Right cardiac atrium (tissue), 5 donors: ENCODE data around the gene TXNDC17. TPM values are rescaled to one million over a fixed set of nuclear protein-coding genes. Genes with fewer than 3 reads are reported as not detected.
A peak's percentile ranks its signal among the peaks of the same experiment; 100 is the strongest.

Experiments
- ATAC-seq, 2 donors: fragments of 200-7000 bp; cut with Tn5 transposase; one replicate each; pipeline versions ENCODE4 v1.8.0 to v1.9.1; 2020; ENCODE audit warnings: moderate library complexity in 2 of 2, mild to moderate bottlenecking in 1 of 2
- DNase-seq, 3 donors: peaks; one replicate each; pipeline ENCODE4 v3.0.0-alpha.2; 2020
- H3K27ac ChIP-seq: one replicate; pipeline ENCODE4 v1.5.1; 2013; ENCODE audit warnings: mild to moderate bottlenecking, low read length, control low read depth, moderate library complexity
- H3K27me3 ChIP-seq: one replicate; pipeline ENCODE4 v1.6.1; 2013; ENCODE audit not compliant: control insufficient read depth, insufficient read depth
- H3K4me1 ChIP-seq: one replicate; pipeline ENCODE4 v1.6.1; 2013; ENCODE audit warnings: low read length; ENCODE audit not compliant: control insufficient read depth, insufficient read depth
- H3K4me3 ChIP-seq: one replicate; pipeline ENCODE4 v1.5.1; 2013; ENCODE audit warnings: low read length, control low read depth
- H3K9me3 ChIP-seq: one replicate; pipeline ENCODE4 v1.6.1; 2013; ENCODE audit warnings: low read length; ENCODE audit not compliant: control insufficient read depth
- WGBS: extraction: QIAGEN DNeasy Blood & Tissue Kit; methylation state at CpG from one replicate; pipeline ENCODE4 v1.1.7; 2013; 5-methylcytosine and 5-hydroxymethylcytosine counted together
- intact Hi-C, 4 donors: fragments of 100-400 bp; cut with DNase I; formaldehyde crosslinking; loops; one replicate each; pipeline versions ENCODE4 v1.11.0 to v1.14.0; 2022 to 2023
- polyA plus RNA-seq: library from polyadenylated mRNA; stranded (reverse); fragments of 200-250 nt; gene quantifications from one replicate; pipeline ENCODE4 v1.2.3, GENCODE V29; 2013
- total RNA-seq, 4 donors: library from RNA; stranded (reverse); fragmentation: NEBNext Ultra II Directional; extraction: Animal tissue kit (Norgen Biotek cat#: 25700); gene quantifications; one replicate each; pipeline ENCODE4 v1.2.1, GENCODE V29; 2021
- donor health status: healthy with polysubstance abuse.
- donor health status: DM: no; HTN: yes; CAD: no.
- donor health status: DM: no; HTN: no; CAD: no.
- donor health status: DM: no; HTN: yes; CAD: no; lungs with severe emphysema.
- donor health status: DM: yes; HTN: yes; CAD: no.

Gene TXNDC17
- total and polyA plus RNA-seq, 5 donors: 40.3 to 129 (median 50.4) TPM

DNA sequence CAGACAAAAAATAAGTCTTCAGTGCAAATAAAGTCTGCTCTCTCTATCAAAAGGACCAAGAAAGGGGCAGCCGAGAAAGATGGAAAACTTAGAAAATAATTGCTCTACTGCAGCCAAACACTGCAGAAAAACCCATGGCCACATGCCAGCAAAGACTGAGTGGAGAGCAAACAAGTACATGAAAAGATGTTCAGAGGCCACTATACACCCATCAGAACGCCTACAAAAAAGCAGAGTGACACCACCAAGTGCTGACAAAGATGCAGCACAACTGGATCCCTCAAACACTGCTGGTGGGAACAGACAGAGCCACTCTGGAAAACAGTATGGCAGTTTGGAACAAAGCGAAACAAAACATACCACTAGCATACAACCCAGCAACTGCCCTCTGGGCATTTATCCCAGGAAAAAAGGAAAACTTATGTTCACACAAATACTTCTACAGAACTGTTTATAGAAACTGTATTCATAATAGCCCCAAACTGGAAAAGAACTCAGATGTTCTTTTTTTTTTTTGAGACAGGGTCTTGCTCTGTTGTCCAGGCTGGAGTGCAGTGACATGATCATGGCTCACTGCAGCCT, 37.0 kb upstream of the TXNDC17 start:
- H3K4me3 ChIP-seq: no peak overlapping the region
- H3K4me1 ChIP-seq: no peaks in the 10 kb centered on the region
- H3K27me3 ChIP-seq: no peaks in the 10 kb centered on the region
- no peak for ATAC-seq
- peak in 2 of 3 donors; percentile 20 to 66 for DNase-seq
- no peak overlapping the region for H3K27ac ChIP-seq
- no peaks in the 10 kb centered on the region for H3K9me3 ChIP-seq
- intact Hi-C loops: loop anchor here in 1 of 4 donors (2.0 kb wide), 1 partner anchor 69 kb away; no protein-coding TSS in a partner anchor
- WGBS: 62% methylated on average over 3 of the region's 3 CpGs

DNA sequence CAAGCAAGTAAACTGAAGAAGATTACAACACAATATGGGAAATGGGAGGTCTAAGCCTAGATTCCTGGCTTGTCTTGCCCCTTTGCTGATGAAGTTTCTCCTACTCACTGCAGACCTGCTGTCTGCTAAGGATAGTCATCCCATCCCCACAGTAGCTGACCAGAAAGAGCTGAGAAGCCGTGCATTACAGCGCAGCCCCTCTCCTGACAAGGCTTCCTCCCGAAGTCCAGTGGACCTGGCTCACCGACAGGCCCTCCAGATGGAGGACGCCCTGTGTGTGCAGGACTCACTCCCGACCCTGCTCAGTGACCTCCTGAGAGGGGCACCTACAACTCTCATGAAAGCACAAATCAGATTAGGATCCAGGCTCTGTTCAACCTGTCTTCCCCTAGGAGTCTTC, 35.7 kb upstream of the TXNDC17 start:
- Histone ChIP-seq H3K27ac (no peak overlapping the region), H3K9me3 (no peaks in the 10 kb centered on the region), H3K27me3 (no peaks in the 10 kb centered on the region), H3K4me3 (no peak overlapping the region), H3K4me1 (no peaks in the 10 kb centered on the region)
- ATAC-seq (no peak), DNase-seq (no peak)
- intact Hi-C loops: no loop called here
- WGBS: 94% methylated on average over 6 of the region's 6 CpGs

DNA sequence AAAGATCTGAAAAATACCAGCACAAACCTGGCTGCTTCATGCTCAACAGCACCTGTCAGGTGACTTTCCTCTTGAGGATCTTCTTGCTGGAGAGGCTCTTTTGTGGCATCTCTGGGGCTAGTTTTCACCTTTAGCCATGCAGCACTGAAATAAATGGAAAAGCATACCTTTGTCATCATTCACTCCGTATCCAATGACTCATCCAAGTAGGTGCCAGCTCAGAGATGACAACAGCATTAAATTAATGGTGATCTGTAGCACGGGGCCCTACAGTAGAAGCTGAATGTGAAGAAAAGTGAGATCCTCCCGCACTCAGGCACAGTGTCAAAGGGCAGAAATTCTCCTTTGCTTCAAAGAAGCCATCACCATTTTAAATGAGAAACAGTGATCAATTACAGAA, 32.5 kb upstream of the TXNDC17 start:
- H3K4me3 ChIP-seq: no peak overlapping the region
- H3K27me3 ChIP-seq: no peaks in the 10 kb centered on the region
- WGBS: 88% methylated on average over 3 of the region's 3 CpGs
- intact Hi-C loops: no loop called here
- no peak for DNase-seq
- no peaks in the 10 kb centered on the region for H3K9me3 ChIP-seq
- H3K4me1 ChIP-seq: no peaks in the 10 kb centered on the region
- ATAC-seq: no peak
- H3K27ac ChIP-seq: no peak overlapping the region

DNA sequence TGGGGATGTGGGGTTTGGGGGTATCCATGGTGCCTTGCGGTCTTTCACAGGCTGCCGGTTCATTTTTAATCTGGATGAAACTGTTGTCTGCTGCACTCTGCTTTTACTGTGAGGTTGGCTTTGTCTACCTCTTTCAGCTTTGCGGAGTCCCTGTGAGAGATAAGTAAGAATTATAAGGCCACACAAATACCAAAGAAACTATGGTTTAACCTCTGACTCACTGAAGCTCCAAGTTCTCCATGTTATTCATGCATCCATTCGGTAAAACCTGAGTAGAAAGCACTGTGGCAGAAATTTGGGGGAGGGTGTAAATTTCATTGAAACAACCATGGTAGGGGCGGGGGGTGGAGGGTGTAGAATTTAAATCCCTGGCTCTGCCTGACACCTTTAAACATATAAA, 30.8 kb upstream of the TXNDC17 start:
- H3K4me1 ChIP-seq: no peaks in the 10 kb centered on the region
- no peaks in the 10 kb centered on the region for H3K9me3 ChIP-seq
- no peak overlapping the region for H3K27ac ChIP-seq
- no peak for ATAC-seq
- DNase-seq: no peak
- 97% methylated on average over 5 of the region's 5 CpGs for WGBS
- no peak overlapping the region for H3K4me3 ChIP-seq
- intact Hi-C loops: no loop called here
- no peaks in the 10 kb centered on the region for H3K27me3 ChIP-seq

DNA sequence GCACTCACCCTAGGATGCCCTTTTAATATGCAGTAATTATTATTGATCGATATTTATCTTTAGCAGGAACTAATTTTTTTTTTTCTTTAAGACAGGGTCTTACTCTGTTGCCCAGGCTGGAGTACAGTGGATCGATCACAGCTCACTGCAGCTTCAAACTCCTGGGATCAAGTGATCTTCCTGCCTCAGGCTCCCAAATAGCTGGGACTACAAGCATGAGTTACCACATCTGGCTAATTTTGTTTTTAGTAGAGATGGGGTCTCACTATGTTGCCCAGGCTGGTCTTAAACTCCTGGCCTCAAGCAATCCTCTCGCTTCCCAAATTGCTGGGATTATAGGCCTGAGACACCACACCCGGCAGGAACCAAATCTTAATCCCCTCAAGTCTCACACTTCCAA, 29.6 kb upstream of the TXNDC17 start:
- ATAC-seq: no peak
- no peak for DNase-seq
- H3K9me3 ChIP-seq: no peaks in the 10 kb centered on the region
- intact Hi-C loops: no loop called here
- WGBS: 97% methylated on average over 4 of the region's 4 CpGs
- no peaks in the 10 kb centered on the region for H3K4me1 ChIP-seq
- H3K27me3 ChIP-seq: no peaks in the 10 kb centered on the region
- H3K27ac ChIP-seq: no peak overlapping the region
- H3K4me3 ChIP-seq: no peak overlapping the region

DNA sequence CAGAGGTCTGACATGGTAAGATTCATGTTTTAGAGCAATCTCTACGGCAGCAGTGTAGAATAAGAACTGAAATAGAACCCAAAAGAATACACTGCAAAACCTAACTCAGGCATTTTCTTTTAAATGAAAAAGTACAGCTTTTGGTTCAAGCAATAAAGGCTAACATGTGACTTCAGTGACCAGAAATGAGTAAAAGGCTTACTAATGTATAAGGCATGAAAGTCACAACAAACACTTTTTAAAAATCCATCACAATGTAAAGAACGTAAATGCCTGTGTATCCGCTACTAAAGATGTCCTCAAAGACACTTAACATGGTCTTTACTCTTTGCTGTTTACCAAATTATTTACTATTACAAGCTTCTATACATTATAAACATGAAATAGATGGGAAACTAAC, 16.9 kb upstream of the TXNDC17 start:
- no peak for ATAC-seq
- intact Hi-C loops: no loop called here

DNA sequence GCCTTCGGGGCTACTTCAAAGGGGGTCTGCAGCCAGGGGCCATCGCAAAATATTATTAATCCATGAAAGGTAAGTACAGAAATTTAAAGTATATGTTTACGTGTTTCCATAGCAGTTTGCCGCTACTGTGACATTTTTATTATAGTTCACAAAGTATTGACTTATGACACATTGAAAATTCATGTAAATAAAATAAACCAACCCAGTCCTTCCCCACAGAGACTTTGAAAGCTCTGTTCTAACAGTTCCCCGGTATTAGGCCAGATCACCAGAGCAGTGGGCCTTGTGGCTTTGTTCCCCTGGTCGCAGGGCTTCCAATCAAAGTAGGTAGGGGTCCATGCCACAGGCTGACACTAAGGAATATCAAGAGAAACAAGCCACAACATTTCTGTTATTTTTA, 14.2 kb upstream of the TXNDC17 start:
- ATAC-seq (no peak), DNase-seq (no peak)
- Histone ChIP-seq H3K4me1 (no peaks in the 10 kb centered on the region), H3K4me3 (no peak overlapping the region), H3K9me3 (no peaks in the 10 kb centered on the region), H3K27ac (no peak overlapping the region), H3K27me3 (no peaks in the 10 kb centered on the region)
- intact Hi-C loops: no loop called here
- 87% methylated on average over 6 of the region's 6 CpGs for WGBS

More for the DNA sequence above, 16.9 kb upstream of the TXNDC17 start:
- DNase-seq: no peak
- no peak overlapping the region for H3K27ac ChIP-seq
- H3K4me1 ChIP-seq: no peaks in the 10 kb centered on the region
- no peak overlapping the region for H3K4me3 ChIP-seq
- 95% methylated on average over 3 of the region's 3 CpGs for WGBS
- H3K27me3 ChIP-seq: no peaks in the 10 kb centered on the region
- H3K9me3 ChIP-seq: no peaks in the 10 kb centered on the region

DNA sequence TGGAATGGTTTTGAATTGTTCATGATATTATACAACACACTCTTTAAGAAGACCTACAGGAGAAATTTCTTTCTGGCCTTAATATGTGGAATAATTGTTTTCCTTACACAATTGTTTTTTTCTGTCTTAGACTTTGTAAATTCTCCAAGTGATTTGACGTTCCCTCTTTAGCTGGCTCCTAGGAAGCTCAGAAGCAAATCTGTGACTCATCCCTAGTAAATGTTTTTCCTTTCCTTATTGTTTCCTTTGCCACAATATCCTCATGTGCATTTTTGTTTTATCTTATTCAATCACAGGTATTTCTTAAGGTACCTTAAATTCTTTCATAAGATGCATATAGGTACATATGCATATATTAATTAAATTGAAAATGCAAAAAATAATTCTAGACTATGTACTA, 13.8 kb upstream of the TXNDC17 start:
- Histone ChIP-seq H3K4me3 (no peak overlapping the region), H3K27ac (no peak overlapping the region), H3K27me3 (no peaks in the 10 kb centered on the region), H3K9me3 (no peaks in the 10 kb centered on the region), H3K4me1 (no peaks in the 10 kb centered on the region)
- 56% methylated on average over 1 of the region's 1 CpG for WGBS
- intact Hi-C loops: no loop called here
- ATAC-seq (no peak), DNase-seq (no peak)

DNA sequence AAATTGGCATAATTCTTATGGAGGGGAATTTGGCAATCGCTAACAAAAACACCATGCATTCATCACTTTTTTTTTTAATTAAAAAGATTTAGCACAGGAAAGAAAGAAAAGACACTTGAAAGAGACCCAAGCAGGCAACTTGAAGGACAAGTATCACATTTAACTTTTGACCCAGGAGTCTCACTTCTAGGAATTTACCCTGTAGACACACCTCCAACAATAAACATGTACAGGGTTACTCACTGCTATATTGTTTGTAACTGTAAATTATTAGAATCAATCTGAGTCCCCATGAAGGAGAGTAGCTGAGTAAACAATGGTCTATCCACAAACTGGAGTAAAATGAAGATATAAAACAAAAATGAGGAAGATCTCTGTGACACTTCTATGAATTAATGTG, 10.5 kb upstream of the TXNDC17 start:
- 96% methylated on average over 1 of the region's 1 CpG for WGBS
- no peak overlapping the region for H3K4me3 ChIP-seq
- no peaks in the 10 kb centered on the region for H3K9me3 ChIP-seq
- DNase-seq: no peak
- H3K4me1 ChIP-seq: no peaks in the 10 kb centered on the region
- H3K27ac ChIP-seq: no peak overlapping the region
- no peak for ATAC-seq
- intact Hi-C loops: no loop called here
- no peaks in the 10 kb centered on the region for H3K27me3 ChIP-seq

DNA sequence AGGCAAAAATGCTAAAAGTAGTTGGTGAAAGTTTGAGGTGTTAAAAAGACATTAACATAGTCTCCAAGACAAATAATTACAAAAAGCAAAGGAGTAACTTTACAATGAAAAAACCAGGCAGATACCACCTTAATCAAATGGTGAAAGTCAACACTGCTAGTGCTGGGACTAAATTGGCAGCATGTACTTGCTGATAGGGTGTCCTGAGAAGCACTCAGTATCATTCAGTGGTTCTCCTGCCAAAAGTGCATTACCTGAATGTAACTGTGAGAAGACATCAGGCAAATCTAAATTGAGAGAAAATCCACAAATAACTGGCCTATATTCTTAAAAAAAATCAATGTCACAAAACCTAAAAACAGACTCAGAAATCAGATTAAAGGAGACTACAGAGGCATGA, 8.3 kb upstream of the TXNDC17 start:
- Histone ChIP-seq H3K9me3 (no peaks in the 10 kb centered on the region), H3K27me3 (no peaks in the 10 kb centered on the region), H3K4me1 (no peaks in the 10 kb centered on the region), H3K4me3 (no peak overlapping the region), H3K27ac (no peak overlapping the region)
- no peak for DNase-seq
- intact Hi-C loops: no loop called here
- ATAC-seq: no peak

DNA sequence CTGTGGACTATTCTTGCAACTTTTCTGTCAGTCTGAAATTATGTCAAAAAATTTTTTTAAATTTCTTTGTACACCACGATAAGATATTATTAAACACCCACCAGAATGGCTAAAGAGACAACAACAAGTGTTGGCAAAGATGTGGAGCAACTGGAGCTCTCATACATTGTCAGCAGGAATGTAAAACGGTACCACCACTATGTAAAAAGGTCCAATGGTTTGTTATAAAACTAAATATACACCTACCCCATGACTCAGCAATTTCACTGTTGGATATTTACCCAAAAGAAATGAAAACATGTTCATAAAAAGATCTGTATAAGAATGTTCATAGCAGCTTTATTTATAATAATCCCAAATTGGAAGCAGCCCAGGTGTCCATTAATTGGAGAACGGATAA, 7.6 kb upstream of the TXNDC17 start:
- no peak for ATAC-seq
- no peaks in the 10 kb centered on the region for H3K9me3 ChIP-seq
- H3K27ac ChIP-seq: no peak overlapping the region
- WGBS: 97% methylated on average over 3 of the region's 3 CpGs
- no peak overlapping the region for H3K4me3 ChIP-seq
- H3K4me1 ChIP-seq: no peaks in the 10 kb centered on the region
- no peaks in the 10 kb centered on the region for H3K27me3 ChIP-seq
- no peak for DNase-seq
- intact Hi-C loops: no loop called here

DNA sequence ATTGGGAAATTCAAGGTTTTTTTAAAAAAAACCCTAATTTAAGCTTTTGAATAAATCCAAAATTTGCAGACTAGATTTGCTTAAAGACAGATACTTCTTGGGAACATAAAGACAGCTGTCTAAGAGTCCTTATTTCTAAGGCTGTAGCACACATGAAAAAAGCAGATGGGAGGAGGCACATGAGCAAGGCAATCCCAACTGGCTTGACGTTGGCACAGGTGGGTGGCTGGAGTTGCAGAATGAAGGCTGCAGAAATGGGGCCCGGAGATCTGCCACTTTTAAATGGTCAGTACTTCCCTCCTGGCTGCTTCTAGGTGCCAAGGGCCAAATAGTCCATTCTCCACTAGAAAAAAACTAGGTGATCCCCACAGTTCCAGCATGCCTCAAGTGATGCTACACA, 4.8 kb upstream of the TXNDC17 start:
- no peaks in the 10 kb centered on the region for H3K27me3 ChIP-seq
- WGBS: 76% methylated on average over 2 of the region's 2 CpGs
- no peaks in the 10 kb centered on the region for H3K4me1 ChIP-seq
- DNase-seq (no peak), ATAC-seq (no peak)
- intact Hi-C loops: no loop called here
- H3K27ac ChIP-seq: no peak overlapping the region
- H3K9me3 ChIP-seq: no peaks in the 10 kb centered on the region
- H3K4me3 ChIP-seq: no peak overlapping the region
